H1 (cell line): ENCODE results near the gene EPB41L3. TPM values are rescaled to one million over a fixed set of nuclear protein-coding genes. Genes with fewer than 3 reads are reported as not detected.

ENCODE experiments used
- CTCF ChIA-PET: fragments of 300-600 bp; sonication (Branson Sonifier 250); formaldehyde crosslinking; loops from one replicate; lab custom pipeline; 2021; ENCODE audit not compliant: partially characterized antibody; lab: Charles Lee
- POLR2A ChIA-PET: fragments of 300-600 bp; sonication (Branson Sonifier 250); formaldehyde crosslinking; loops from one replicate; lab custom pipeline; 2021; ENCODE audit warnings: inconsistent platforms; ENCODE audit not compliant: partially characterized antibody; lab: Charles Lee
- DNase-seq, 2 experiments: peaks; one replicate each; pipeline versions ENCODE4 v3.0.0 to v3.0.0-alpha.2; 2010 to 2022; ENCODE audit warnings: low spot score in 2 of 2, low read depth in 1 of 2, mixed read lengths in 1 of 2
- FAIRE-seq: peaks from 2 replicates; lab custom pipeline; 2011; peaks lifted over from hg19 to GRCh38; lab: Jason Lieb, UNC
- H2AFZ ChIP-seq: 2 replicates; pipeline ENCODE4 v1.8.1; 2012; ENCODE audit warnings: low read length, inconsistent platforms
- H2AK5ac ChIP-seq: 2 replicates; pipeline ENCODE4 v1.6.1; 2013; ENCODE audit warnings: low read depth, low read length
- H2BK120ac ChIP-seq: replicated peaks from 2 replicates; pipeline ENCODE3; 2013; ENCODE audit warnings: low read depth, low read length, inconsistent platforms
- H2BK12ac ChIP-seq: 2 replicates; pipeline ENCODE4 v1.6.1; 2013; ENCODE audit warnings: low read depth, low read length
- H2BK15ac ChIP-seq: 2 replicates; pipeline ENCODE4 v1.6.1; 2013; ENCODE audit warnings: low read length
- H2BK20ac ChIP-seq: 2 replicates; pipeline ENCODE4 v1.6.1; 2013; ENCODE audit warnings: low read length
- H2BK5ac ChIP-seq: 2 replicates; pipeline ENCODE4 v1.6.1; 2013; ENCODE audit warnings: low read depth, low read length
- H3K14ac ChIP-seq: 2 replicates; pipeline ENCODE4 v1.6.1; 2013; ENCODE audit warnings: inconsistent platforms; ENCODE audit not compliant: insufficient read length
- H3K18ac ChIP-seq: 2 replicates; pipeline ENCODE4 v1.6.1; 2013; ENCODE audit warnings: low read length; ENCODE audit errors: extremely low read depth
- H3K23ac ChIP-seq: 2 replicates; pipeline ENCODE4 v1.6.1; 2013; ENCODE audit warnings: inconsistent platforms; ENCODE audit not compliant: insufficient read length
- H3K23me2 ChIP-seq: 2 replicates; pipeline ENCODE4 v1.6.1; 2013; ENCODE audit warnings: low read depth, low read length
- H3K27ac ChIP-seq: 2 replicates; pipeline ENCODE4 v1.6.1; 2011; ENCODE audit warnings: low read depth, low read length, inconsistent platforms
- H3K27me3 ChIP-seq, 4 experiments: replicated peaks in 1 of 4; 1 replicate in 1 of 4; 2 replicates in 3 of 4; pipeline versions ENCODE4 v1.6.1 to v1.8.1; 2011 to 2013; ENCODE audit warnings: low read length in 3 of 4, mild to moderate bottlenecking in 3 of 4, inconsistent platforms in 2 of 4, mixed read lengths in 2 of 4, moderate library complexity in 1 of 4; ENCODE audit not compliant: control insufficient read depth in 3 of 4, insufficient read depth in 3 of 4; ENCODE audit errors: extremely low read depth in 1 of 4
- H3K36me3 ChIP-seq, 4 experiments: 2 replicates each; pipeline versions ENCODE4 v1.6.1 to v1.8.1; 2011 to 2013; ENCODE audit warnings: mild to moderate bottlenecking in 4 of 4, low read length in 3 of 4, moderate library complexity in 2 of 4, control low read depth in 1 of 4, inconsistent platforms in 1 of 4; ENCODE audit not compliant: insufficient read depth in 4 of 4, control insufficient read depth in 2 of 4
- H3K4ac ChIP-seq: replicated peaks from 2 replicates; pipeline ENCODE3; 2013; ENCODE audit warnings: low read length, low read depth, mixed read lengths, inconsistent platforms; ENCODE audit not compliant: insufficient read length
- H3K4me1 ChIP-seq, 4 experiments: replicated peaks in 1 of 4; 1 replicate in 1 of 4; 2 replicates in 3 of 4; pipeline versions ENCODE4 v1.6.1 to v1.8.1; 2011 to 2013; ENCODE audit warnings: low read length in 3 of 4, inconsistent platforms in 2 of 4, mixed read lengths in 1 of 4; ENCODE audit not compliant: insufficient read depth in 4 of 4, control insufficient read depth in 3 of 4
- H3K4me2 ChIP-seq, 2 experiments: 2 replicates each; pipeline versions ENCODE4 v1.6.1 to v1.8.1; 2011 to 2013; ENCODE audit warnings: low read depth in 2 of 2, low read length in 2 of 2, control low read depth in 1 of 2, inconsistent platforms in 1 of 2, mild to moderate bottlenecking in 1 of 2; ENCODE audit not compliant: insufficient read depth in 1 of 2
- H3K4me3 ChIP-seq, 4 experiments: fragments of 200-600, 300-600 bp in 1 of 4; sonication (generic), shearing (Covaris generic), sonication (Bioruptor Twin) in 1 of 4; 2 replicates each; pipeline versions ENCODE4 v1.5.1 to v1.8.1; 2011 to 2016; ENCODE audit warnings: low read length in 4 of 4, low read depth in 3 of 4, control low read depth in 2 of 4, inconsistent platforms in 2 of 4, mild to moderate bottlenecking in 2 of 4, mixed read lengths in 1 of 4, moderate library complexity in 1 of 4; ENCODE audit not compliant: insufficient read depth in 2 of 4; ENCODE audit errors: extremely low read depth in 1 of 4
- H3K56ac ChIP-seq: replicated peaks from 2 replicates; pipeline ENCODE3; 2013; ENCODE audit warnings: low read depth, mild to moderate bottlenecking, mixed read lengths, low read length, inconsistent platforms; ENCODE audit not compliant: insufficient read length
- H3K79me1 ChIP-seq: 2 replicates; pipeline ENCODE4 v1.6.1; 2013; ENCODE audit warnings: low read depth, low read length, control low read depth
- H3K79me2 ChIP-seq, 2 experiments: 2 replicates each; pipeline versions ENCODE4 v1.6.1 to v1.8.1; 2012 to 2013; ENCODE audit warnings: low read length in 2 of 2, mild to moderate bottlenecking in 2 of 2, inconsistent platforms in 1 of 2; ENCODE audit not compliant: insufficient read depth in 2 of 2, control insufficient read depth in 1 of 2
- H3K9ac ChIP-seq, 4 experiments: replicated peaks in 1 of 4; 1 replicate in 1 of 4; 2 replicates in 3 of 4; pipeline versions ENCODE4 v1.6.1 to v1.8.1; 2011 to 2013; ENCODE audit warnings: low read depth in 3 of 4, low read length in 3 of 4, control low read depth in 2 of 4, mild to moderate bottlenecking in 2 of 4, moderate library complexity in 2 of 4, inconsistent platforms in 1 of 4; ENCODE audit errors: extremely low read depth in 1 of 4
- H3K9me3 ChIP-seq, 2 experiments: 2 replicates each; pipeline versions ENCODE4 v1.6.1 to v1.8.1; 2012 to 2013; ENCODE audit warnings: mild to moderate bottlenecking in 2 of 2, moderate library complexity in 2 of 2, control low read depth in 1 of 2, inconsistent platforms in 1 of 2, low read depth in 1 of 2, low read length in 1 of 2, mixed read lengths in 1 of 2; ENCODE audit not compliant: insufficient read depth in 2 of 2
- H4K20me1 ChIP-seq, 2 experiments: replicated peaks in 1 of 2; 2 replicates each; pipeline versions ENCODE3 to v1.8.1; 2011 to 2013; ENCODE audit warnings: inconsistent platforms in 2 of 2, low read length in 2 of 2, mild to moderate bottlenecking in 1 of 2; ENCODE audit not compliant: insufficient read depth in 2 of 2, control insufficient read depth in 1 of 2
- H4K5ac ChIP-seq: 2 replicates; pipeline ENCODE4 v1.6.1; 2013; ENCODE audit warnings: low read length, low read depth, mixed read lengths, inconsistent platforms; ENCODE audit not compliant: insufficient read length
- H4K8ac ChIP-seq: 2 replicates; pipeline ENCODE4 v1.8.0; 2013; ENCODE audit warnings: mild to moderate bottlenecking, moderate library complexity, low read length, inconsistent platforms; ENCODE audit not compliant: insufficient read depth; ENCODE audit errors: extremely low read depth
- H4K91ac ChIP-seq: replicated peaks from 2 replicates; pipeline ENCODE3; 2013; ENCODE audit warnings: low read length, mixed read lengths, inconsistent platforms; ENCODE audit not compliant: insufficient read length
- CHD1 ChIP-seq: IDR thresholded peaks from 2 replicates; pipeline ENCODE4 v1.6.1; 2012; ENCODE audit warnings: low read depth, low read length, improper control_type of control experiment
- CREB1 ChIP-seq: IDR thresholded peaks from 2 replicates; pipeline ENCODE4 v1.6.1; 2012; ENCODE audit warnings: inconsistent platforms
- EGR1 ChIP-seq: IDR thresholded peaks from 2 replicates; pipeline ENCODE4 v1.6.1; 2011; ENCODE audit warnings: low read depth, low read length, borderline replicate concordance
- HDAC6 ChIP-seq: IDR thresholded peaks from one replicate; pipeline ENCODE4 v1.7.1; 2012; ENCODE audit warnings: low read depth, mild to moderate bottlenecking, inconsistent platforms, low read length, moderate library complexity
- MAFK ChIP-seq: IDR thresholded peaks from 2 replicates; pipeline ENCODE4 v1.6.1; 2012; ENCODE audit warnings: low read depth, mild to moderate bottlenecking, improper control_type of control experiment, low read length
- NANOG ChIP-seq: IDR thresholded peaks from 2 replicates; pipeline ENCODE4 v1.6.1; 2011; ENCODE audit warnings: low read length, low read depth, mild to moderate bottlenecking, inconsistent platforms; ENCODE audit not compliant: insufficient read depth, poor library complexity, severe bottlenecking
- POU5F1 ChIP-seq: IDR thresholded peaks from 2 replicates; pipeline ENCODE4 v1.6.1; 2011; ENCODE audit warnings: low read depth, mild to moderate bottlenecking, low read length, moderate library complexity
- RAD21 ChIP-seq, 2 experiments: IDR thresholded peaks in 1 of 2; conservative IDR thresholded peaks in 1 of 2; 2 replicates each; pipeline ENCODE4 v1.6.1; 2011; ENCODE audit warnings: low read depth in 2 of 2, low read length in 2 of 2, improper control_type of control experiment in 1 of 2, inconsistent platforms in 1 of 2, mild to moderate bottlenecking in 1 of 2, moderate library complexity in 1 of 2
- SRF ChIP-seq: IDR thresholded peaks from 2 replicates; pipeline ENCODE4 v1.6.1; 2011; ENCODE audit warnings: mild to moderate bottlenecking, low read depth, low read length, moderate library complexity
- TAF1 ChIP-seq: IDR thresholded peaks from 2 replicates; pipeline ENCODE4 v1.6.1; 2011; ENCODE audit warnings: mild to moderate bottlenecking, low read depth, low read length
- TAF7 ChIP-seq: optimal IDR thresholded peaks from 2 replicates; pipeline ENCODE3; 2011; ENCODE audit warnings: low read depth, mild to moderate bottlenecking, inconsistent platforms, low read length, moderate library complexity, borderline replicate concordance
- TEAD4 ChIP-seq: IDR thresholded peaks from 2 replicates; pipeline ENCODE4 v1.6.1; 2012; ENCODE audit warnings: low read depth, low read length, inconsistent platforms, mixed read lengths
- WGBS, 2 experiments: shearing (Covaris generic) in 1 of 2; methylation state at CpG; one replicate each; pipeline versions ENCODE4 v1.1.6 to v1.1.7; 2013 to 2015; ENCODE audit warnings: low lambda C conversion rate in 2 of 2, mixed read lengths in 2 of 2, inconsistent platforms in 1 of 2, low coverage in 1 of 2, missing lambda C conversion rate in 1 of 2; ENCODE audit not compliant: insufficient replicate concordance in 2 of 2, insufficient coverage in 1 of 2, insufficient read length in 1 of 2; ENCODE audit errors: extremely low coverage in 1 of 2, missing lambda C conversion rate in 1 of 2; 5-methylcytosine and 5-hydroxymethylcytosine counted together
- polyA plus RNA-seq, 7 experiments: library from polyadenylated mRNA; depleted of rRNA in 3 of 7; stranded (reverse) in 5 of 7; unstranded in 2 of 7; fragments of >200 nt in 5 of 7; fragments of 200-250 nt in 2 of 7; gene quantifications; 1 replicate in 5 of 7; 2 replicates in 1 of 7; 4 replicates in 1 of 7; pipeline versions ENCODE4 v1.2.1 to v1.2.3, GENCODE V29; 2011 to 2013; ENCODE audit warnings: missing spikeins in 2 of 7, mixed read lengths in 2 of 7
- total RNA-seq: library from RNA; stranded (reverse); fragmentation: NEBNext Ultra II Directional; extraction: Animal tissue kit (Norgen Biotek cat#: 25700); gene quantifications from 2 replicates; pipeline ENCODE4 v1.2.1, GENCODE V29; 2021
- TF ChIP-seq, protein P1 (sequence below): IDR thresholded peaks from 2 replicates; pipeline ENCODE4 v1.6.1; 2012; ENCODE audit warnings: low read length, inconsistent platforms

The EPB41L3 gene
- total and polyA plus RNA-seq, 2 of the 8 experiments (the other 6 are each of a cell fraction or from before 2014, with no cell fraction given): 7.9 to 16.1 TPM

DNA sequence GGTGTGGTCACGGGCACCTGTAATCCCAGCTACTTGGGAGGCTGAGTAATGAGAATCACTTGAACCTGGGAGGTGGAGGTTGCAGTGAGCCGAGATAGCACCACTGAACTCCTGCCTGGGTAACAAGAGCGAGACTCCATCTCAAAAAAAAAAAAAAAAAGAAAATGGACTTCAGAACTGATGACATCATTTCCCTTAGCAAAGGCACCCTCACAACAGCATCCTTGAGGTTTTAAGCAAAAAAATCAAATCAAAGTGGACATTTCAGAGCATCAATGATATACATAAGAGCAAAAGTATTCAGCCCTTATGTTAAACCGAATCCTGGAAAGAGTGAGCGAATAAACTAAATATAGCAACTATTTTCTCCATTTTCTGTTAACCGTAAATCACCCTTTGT, 45.3 kb downstream of the EPB41L3 start:
- H2BK5ac ChIP-seq: no peak overlapping the region
- H3K14ac ChIP-seq: no peak overlapping the region
- no peak overlapping the region for H2BK20ac ChIP-seq
- H3K36me3 ChIP-seq: no peaks in the 10 kb centered on the region
- ChIA-PET POLR2A (interaction anchor here (0.6 to 1.5 kb wide), 2 partner anchors 10 to 23 kb away, joined by 3 to 5 read pairs; no protein-coding TSS in a partner anchor), CTCF (no interaction called here)
- no peak overlapping the region for H3K23ac ChIP-seq
- H2BK15ac ChIP-seq: no peak overlapping the region
- H3K79me1 ChIP-seq: peaks cover 2% of the 10 kb centered on the region; the same call in 1 of the 2 replicates
- H2AFZ ChIP-seq: no peak overlapping the region
- DNase-seq (no peak), FAIRE-seq (no peak)
- H2BK120ac ChIP-seq: no peak overlapping the region
- H2AK5ac ChIP-seq: no peak overlapping the region
- no peak overlapping the region for H3K56ac ChIP-seq
- H3K27ac ChIP-seq: no peak overlapping the region
- no peak overlapping the region for H3K9ac ChIP-seq
- H4K8ac ChIP-seq: no peak overlapping the region
- H2BK12ac ChIP-seq: no peak overlapping the region
- no peaks in the 10 kb centered on the region for H4K20me1 ChIP-seq
- H3K79me2 ChIP-seq: no peaks in the 10 kb centered on the region
- H3K27me3 ChIP-seq: no peaks in the 10 kb centered on the region
- no peak overlapping the region for H3K18ac ChIP-seq
- no peak overlapping the region for H4K5ac ChIP-seq
- no peak overlapping the region for H3K4ac ChIP-seq
- no peaks in the 10 kb centered on the region for H3K9me3 ChIP-seq
- 97% methylated on average over 6 of the region's 6 CpGs; no CpG with 5 or more reads in 1 of the 2 experiments for WGBS, 2 experiments
- H3K4me1 ChIP-seq: no peaks in the 10 kb centered on the region
- H3K4me2 ChIP-seq: no peak overlapping the region
- no peaks in the 10 kb centered on the region for H3K23me2 ChIP-seq
- no peak overlapping the region for H3K4me3 ChIP-seq
- no peak overlapping the region for H4K91ac ChIP-seq
- no peak for TF ChIP-seq MAFK
- no peak for TF ChIP-seq RAD21 (IDR thresholded peaks at IDR 0.05 in 1 of 2, conservative IDR thresholded peaks at IDR 0.05 in 1 of 2; ENCODE audit: low read depth in 2 of 2, low read length in 2 of 2)
- no peak for TF ChIP-seq CHD1
- no peak for TF ChIP-seq TAF1
- no peak for TF ChIP-seq POU5F1
- no peak for TF ChIP-seq CREB1
- no peak for TF ChIP-seq TEAD4
- no peak for TF ChIP-seq SRF
- TF ChIP-seq, protein P1, sequence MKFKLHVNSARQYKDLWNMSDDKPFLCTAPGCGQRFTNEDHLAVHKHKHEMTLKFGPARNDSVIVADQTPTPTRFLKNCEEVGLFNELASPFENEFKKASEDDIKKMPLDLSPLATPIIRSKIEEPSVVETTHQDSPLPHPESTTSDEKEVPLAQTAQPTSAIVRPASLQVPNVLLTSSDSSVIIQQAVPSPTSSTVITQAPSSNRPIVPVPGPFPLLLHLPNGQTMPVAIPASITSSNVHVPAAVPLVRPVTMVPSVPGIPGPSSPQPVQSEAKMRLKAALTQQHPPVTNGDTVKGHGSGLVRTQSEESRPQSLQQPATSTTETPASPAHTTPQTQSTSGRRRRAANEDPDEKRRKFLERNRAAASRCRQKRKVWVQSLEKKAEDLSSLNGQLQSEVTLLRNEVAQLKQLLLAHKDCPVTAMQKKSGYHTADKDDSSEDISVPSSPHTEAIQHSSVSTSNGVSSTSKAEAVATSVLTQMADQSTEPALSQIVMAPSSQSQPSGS: no peak
- no peak for TF ChIP-seq NANOG
- TF ChIP-seq EGR1: no peak
- no peak for TF ChIP-seq TAF7
- TF ChIP-seq HDAC6: no peak
